Osteocyte (in vitro differentiated cells): ENCODE results near the gene FOXJ3. TPM values are rescaled to one million over a fixed set of nuclear protein-coding genes. Genes with fewer than 3 reads are reported as not detected.

Experiments used
- DNase-seq: peaks from one replicate; pipeline ENCODE4 v3.0.0; 2021; ENCODE audit warnings: mixed read lengths; ENCODE audit not compliant: unreplicated experiment; ENCODE audit errors: extremely low spot score
- H3K27ac Mint-ChIP-seq: one replicate; pipeline ENCODE4 v1.8.0; 2021; ENCODE audit warnings: mild to moderate bottlenecking, mixed read lengths; ENCODE audit not compliant: unreplicated experiment
- H3K27me3 Mint-ChIP-seq: one replicate; pipeline ENCODE4 v1.8.0; 2021; ENCODE audit warnings: mixed read lengths; ENCODE audit not compliant: unreplicated experiment
- H3K36me3 Mint-ChIP-seq: one replicate; pipeline ENCODE4 v1.8.0; 2021; ENCODE audit warnings: mixed read lengths; ENCODE audit not compliant: unreplicated experiment
- H3K4me1 Mint-ChIP-seq: one replicate; pipeline ENCODE4 v1.8.0; 2021; ENCODE audit warnings: mixed read lengths; ENCODE audit not compliant: unreplicated experiment
- H3K4me3 Mint-ChIP-seq: one replicate; pipeline ENCODE4 v1.8.0; 2021; ENCODE audit warnings: mild to moderate bottlenecking, moderate library complexity, mixed read lengths; ENCODE audit not compliant: unreplicated experiment
- H3K9me3 Mint-ChIP-seq: one replicate; pipeline ENCODE4 v1.8.0; 2021; ENCODE audit warnings: mixed read lengths; ENCODE audit not compliant: unreplicated experiment
- total RNA-seq: library from RNA; stranded (reverse); gene quantifications from 2 replicates; pipeline ENCODE4 v1.2.1, GENCODE V29; 2021
- TF ChIP-seq, protein P1 (sequence below): fragments of 200-600 bp; sonication (generic); IDR thresholded peaks from 2 replicates; pipeline ENCODE4 v1.5.0; 2021; ENCODE audit warnings: antibody characterized with exemption, mild to moderate bottlenecking, moderate library complexity

Gene FOXJ3
- total RNA-seq, 1 donor from 2014 or later: 34.6 TPM

DNA sequence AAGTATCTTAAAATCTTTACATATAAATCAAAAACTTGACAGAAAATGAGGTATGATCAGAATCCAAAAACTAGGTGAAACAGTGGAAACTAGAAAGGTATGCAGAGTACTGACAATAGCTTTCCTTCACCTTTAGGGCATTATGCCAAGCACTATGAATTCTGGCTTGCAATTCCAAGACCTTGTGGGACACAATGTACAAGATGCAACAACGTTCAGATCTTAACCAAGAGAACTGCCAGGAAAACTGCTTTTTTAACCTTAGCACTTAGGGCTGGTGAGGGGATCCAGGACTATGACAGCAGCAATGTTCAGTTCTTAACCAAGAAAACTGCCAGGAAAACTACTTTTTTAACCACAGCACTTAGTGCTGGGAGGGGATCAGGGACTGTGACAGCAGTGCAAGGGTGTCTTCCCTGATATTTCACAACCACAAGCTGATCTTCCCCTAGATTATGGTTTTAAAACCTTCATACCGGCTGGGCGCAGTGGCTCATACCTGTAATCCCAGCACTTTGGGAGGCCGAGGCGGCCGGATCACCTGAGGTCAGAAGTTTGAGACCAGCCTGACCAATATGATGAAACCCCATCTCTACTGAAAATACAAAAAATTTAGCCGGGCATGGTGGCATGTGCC lies 22.3 kb downstream of the FOXJ3 start:
- Mint-ChIP-seq H3K4me3 (no peak overlapping the region), H3K4me1 (peaks cover 28% of the 10 kb centered on the region), H3K27me3 (no peaks in the 10 kb centered on the region), H3K9me3 (no peaks in the 10 kb centered on the region), H3K36me3 (peaks cover 5% of the 10 kb centered on the region), H3K27ac (no peak overlapping the region)
- no peak for DNase-seq
- TF ChIP-seq, protein P1, sequence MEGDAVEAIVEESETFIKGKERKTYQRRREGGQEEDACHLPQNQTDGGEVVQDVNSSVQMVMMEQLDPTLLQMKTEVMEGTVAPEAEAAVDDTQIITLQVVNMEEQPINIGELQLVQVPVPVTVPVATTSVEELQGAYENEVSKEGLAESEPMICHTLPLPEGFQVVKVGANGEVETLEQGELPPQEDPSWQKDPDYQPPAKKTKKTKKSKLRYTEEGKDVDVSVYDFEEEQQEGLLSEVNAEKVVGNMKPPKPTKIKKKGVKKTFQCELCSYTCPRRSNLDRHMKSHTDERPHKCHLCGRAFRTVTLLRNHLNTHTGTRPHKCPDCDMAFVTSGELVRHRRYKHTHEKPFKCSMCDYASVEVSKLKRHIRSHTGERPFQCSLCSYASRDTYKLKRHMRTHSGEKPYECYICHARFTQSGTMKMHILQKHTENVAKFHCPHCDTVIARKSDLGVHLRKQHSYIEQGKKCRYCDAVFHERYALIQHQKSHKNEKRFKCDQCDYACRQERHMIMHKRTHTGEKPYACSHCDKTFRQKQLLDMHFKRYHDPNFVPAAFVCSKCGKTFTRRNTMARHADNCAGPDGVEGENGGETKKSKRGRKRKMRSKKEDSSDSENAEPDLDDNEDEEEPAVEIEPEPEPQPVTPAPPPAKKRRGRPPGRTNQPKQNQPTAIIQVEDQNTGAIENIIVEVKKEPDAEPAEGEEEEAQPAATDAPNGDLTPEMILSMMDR: no peak

DNA sequence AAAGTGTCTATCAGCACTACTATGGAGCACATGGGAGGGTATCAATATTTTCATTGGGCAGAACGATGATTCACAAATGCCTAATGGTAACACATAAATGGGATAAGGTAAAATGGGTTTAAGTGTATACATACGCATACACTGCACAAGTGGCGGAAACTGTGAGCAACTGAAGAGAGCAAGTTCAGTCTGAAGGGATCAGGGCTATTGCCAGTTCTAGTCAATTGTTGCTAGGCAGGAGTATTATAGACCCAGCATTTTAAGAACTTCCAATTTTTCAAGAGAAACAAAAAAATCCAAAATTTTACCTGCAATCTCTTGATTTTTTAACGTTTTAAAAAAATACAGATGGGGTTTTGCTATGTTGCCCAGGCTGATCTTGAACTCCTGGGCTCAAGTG lies 23.1 kb downstream of the FOXJ3 start:
- no peaks in the 10 kb centered on the region for H3K27me3 Mint-ChIP-seq
- no peak for DNase-seq
- TF ChIP-seq, protein P1: no peak
- H3K36me3 Mint-ChIP-seq: peaks cover 5% of the 10 kb centered on the region
- no peak overlapping the region for H3K27ac Mint-ChIP-seq
- H3K9me3 Mint-ChIP-seq: no peaks in the 10 kb centered on the region
- H3K4me3 Mint-ChIP-seq: no peak overlapping the region
- peaks cover 22% of the 10 kb centered on the region for H3K4me1 Mint-ChIP-seq

DNA sequence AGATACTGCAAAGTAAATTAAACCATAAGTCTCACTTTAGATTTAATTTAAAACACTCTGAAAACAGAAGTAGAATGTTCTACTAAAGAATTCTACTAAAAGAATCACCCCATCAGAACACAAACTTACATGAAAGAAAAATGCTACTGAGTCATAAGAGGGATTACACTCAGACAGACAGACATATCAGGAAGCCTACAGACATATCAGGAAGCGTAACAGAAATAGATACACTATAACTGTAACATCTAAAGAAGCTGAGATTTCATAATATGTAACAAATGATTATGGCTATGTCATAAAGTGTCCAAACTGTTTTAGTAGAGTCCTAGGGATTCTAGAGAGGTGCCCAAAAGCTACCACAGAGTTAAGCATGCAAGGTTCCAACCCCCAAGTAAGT lies 23.9 kb downstream of the FOXJ3 start:
- H3K27ac Mint-ChIP-seq: no peak overlapping the region
- H3K4me3 Mint-ChIP-seq: no peak overlapping the region
- no peaks in the 10 kb centered on the region for H3K27me3 Mint-ChIP-seq
- H3K9me3 Mint-ChIP-seq: no peaks in the 10 kb centered on the region
- TF ChIP-seq, protein P1: no peak
- DNase-seq: no peak
- H3K4me1 Mint-ChIP-seq: peaks cover 16% of the 10 kb centered on the region
- H3K36me3 Mint-ChIP-seq: peaks cover 5% of the 10 kb centered on the region

DNA sequence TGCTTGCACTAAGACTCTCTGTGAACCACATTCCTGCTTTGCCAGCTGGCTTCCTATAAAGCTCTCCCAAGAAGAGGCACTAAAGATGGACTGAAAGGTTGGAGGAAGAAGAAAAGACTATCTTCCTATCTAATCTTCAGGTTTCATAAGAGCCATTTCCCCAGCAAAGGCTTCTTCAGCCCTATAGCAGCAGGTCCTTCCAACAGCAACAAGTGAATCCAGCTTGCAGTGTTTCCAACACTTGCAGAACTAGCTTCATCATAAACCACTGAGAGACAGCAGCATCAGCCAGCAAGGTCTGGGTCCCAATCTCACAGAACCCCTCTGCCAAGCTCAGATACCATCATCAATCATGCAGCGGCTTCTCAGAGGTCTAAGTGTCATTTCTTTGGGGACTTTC lies 28.1 kb downstream of the FOXJ3 start:
- TF ChIP-seq, protein P1: no peak
- Mint-ChIP-seq H3K4me1 (peaks cover 3% of the 10 kb centered on the region), H3K4me3 (no peak overlapping the region), H3K27ac (no peak overlapping the region), H3K36me3 (peaks cover 23% of the 10 kb centered on the region), H3K27me3 (no peaks in the 10 kb centered on the region), H3K9me3 (peaks cover 20% of the 10 kb centered on the region)
- DNase-seq: no peak

DNA sequence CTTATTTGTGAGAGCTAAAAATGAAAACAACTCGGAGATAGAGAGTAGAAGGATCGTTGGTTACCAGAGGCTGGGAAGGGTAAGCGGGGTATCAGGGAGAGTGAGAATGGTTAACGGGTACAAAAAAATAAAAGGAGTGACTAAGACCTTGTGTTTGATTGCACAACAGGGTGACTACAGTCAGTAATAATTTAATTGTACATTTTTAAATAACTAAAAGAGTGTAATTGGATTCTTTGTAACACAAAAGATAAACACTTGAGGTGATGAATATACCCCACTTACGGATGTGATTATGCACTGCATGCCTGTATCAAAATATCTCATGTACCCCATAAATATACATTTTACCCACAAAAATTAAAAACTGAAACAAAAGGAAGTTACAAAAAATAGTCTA lies 29.4 kb downstream of the FOXJ3 start:
- H3K27ac Mint-ChIP-seq: no peak overlapping the region
- H3K4me1 Mint-ChIP-seq: no peaks in the 10 kb centered on the region
- TF ChIP-seq, protein P1: no peak
- no peaks in the 10 kb centered on the region for H3K27me3 Mint-ChIP-seq
- peaks cover 27% of the 10 kb centered on the region for H3K9me3 Mint-ChIP-seq
- H3K4me3 Mint-ChIP-seq: no peak overlapping the region
- no peak for DNase-seq
- H3K36me3 Mint-ChIP-seq: peaks cover 30% of the 10 kb centered on the region
